ENCODE results near the gene SYNGR2. TPM values are rescaled to one million over a fixed set of nuclear protein-coding genes. Genes with fewer than 3 reads are reported as not detected.

Gene SYNGR2
- total RNA-seq, 1 donor from 2014 or later = 86.9 TPM

GRCh38 chr17:78143214-78144146 lies 24.9 kb upstream of the SYNGR2 start:
- no peak overlapping the region for H3K4me3 ChIP-seq
- intact Hi-C loops (cut with micrococcal nuclease) = no loop called here
- DNase-seq = no peak
- no peaks in the 10 kb centered on the region for H3K27me3 ChIP-seq (ENCODE audit: low read depth)
- peaks cover 42% of the 10 kb centered on the region for H3K4me1 ChIP-seq
- no peaks in the 10 kb centered on the region for H3K9me3 ChIP-seq (replicated peaks)
- TF ChIP-seq, protein P1, sequence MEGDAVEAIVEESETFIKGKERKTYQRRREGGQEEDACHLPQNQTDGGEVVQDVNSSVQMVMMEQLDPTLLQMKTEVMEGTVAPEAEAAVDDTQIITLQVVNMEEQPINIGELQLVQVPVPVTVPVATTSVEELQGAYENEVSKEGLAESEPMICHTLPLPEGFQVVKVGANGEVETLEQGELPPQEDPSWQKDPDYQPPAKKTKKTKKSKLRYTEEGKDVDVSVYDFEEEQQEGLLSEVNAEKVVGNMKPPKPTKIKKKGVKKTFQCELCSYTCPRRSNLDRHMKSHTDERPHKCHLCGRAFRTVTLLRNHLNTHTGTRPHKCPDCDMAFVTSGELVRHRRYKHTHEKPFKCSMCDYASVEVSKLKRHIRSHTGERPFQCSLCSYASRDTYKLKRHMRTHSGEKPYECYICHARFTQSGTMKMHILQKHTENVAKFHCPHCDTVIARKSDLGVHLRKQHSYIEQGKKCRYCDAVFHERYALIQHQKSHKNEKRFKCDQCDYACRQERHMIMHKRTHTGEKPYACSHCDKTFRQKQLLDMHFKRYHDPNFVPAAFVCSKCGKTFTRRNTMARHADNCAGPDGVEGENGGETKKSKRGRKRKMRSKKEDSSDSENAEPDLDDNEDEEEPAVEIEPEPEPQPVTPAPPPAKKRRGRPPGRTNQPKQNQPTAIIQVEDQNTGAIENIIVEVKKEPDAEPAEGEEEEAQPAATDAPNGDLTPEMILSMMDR (IDR thresholded peaks at IDR 0.05; ENCODE audit: borderline replicate concordance) = no peak
- H3K27ac ChIP-seq (replicated peaks) = peak overlapping the region; percentile 90
- H3K36me3 ChIP-seq = no peaks in the 10 kb centered on the region

DNA sequence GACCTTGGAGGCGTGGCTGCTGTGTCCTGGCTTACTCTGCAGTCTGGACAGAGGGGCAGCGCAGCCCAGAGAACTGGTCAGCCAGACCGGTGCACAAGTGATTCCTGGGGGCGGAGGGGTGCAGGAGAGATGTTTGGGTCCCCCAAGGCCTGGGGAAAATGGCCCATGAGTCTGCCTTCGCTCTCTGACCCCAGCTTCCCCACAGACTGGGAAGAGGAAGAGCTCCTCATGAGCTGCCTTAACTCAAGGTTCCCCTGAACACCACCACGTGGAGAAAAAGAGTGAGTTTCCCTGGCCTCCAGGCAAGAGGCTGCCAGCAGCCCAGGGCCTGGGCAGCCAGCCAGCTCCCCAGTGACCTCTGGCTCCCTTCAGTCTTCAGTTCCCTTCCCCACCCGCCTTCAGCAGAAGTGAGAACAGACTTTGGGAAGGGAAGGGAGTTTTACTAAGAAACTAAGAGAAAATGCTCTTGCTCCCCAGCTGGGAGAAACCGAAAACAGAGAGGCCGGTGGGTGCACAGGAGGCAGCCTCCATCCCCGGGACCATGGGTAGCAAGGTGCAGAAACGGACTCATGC lies 24.1 kb upstream of the SYNGR2 start:
- peak overlapping the region; percentile 90 for H3K27ac ChIP-seq (replicated peaks)
- TF ChIP-seq, protein P1 (IDR thresholded peaks at IDR 0.05; ENCODE audit: borderline replicate concordance) = no peak

GRCh38 chr17:78144736-78145641 lies 23.4 kb upstream of the SYNGR2 start:
- no peaks in the 10 kb centered on the region for H3K36me3 ChIP-seq
- peak overlapping the region; percentile 90 for H3K27ac ChIP-seq (replicated peaks)
- H3K9me3 ChIP-seq (replicated peaks) = no peaks in the 10 kb centered on the region
- no peak for DNase-seq
- TF ChIP-seq, protein P1 (IDR thresholded peaks at IDR 0.05; ENCODE audit: borderline replicate concordance) = no peak
- intact Hi-C loops (cut with micrococcal nuclease) = no loop called here
- peaks cover 42% of the 10 kb centered on the region for H3K4me1 ChIP-seq
- no peaks in the 10 kb centered on the region for H3K27me3 ChIP-seq (ENCODE audit: low read depth)
- H3K4me3 ChIP-seq = peak overlapping the region; percentile 26

More for the DNA sequence above, 24.1 kb upstream of the SYNGR2 start:
- intact Hi-C loops (cut with micrococcal nuclease) = no loop called here
- H3K36me3 ChIP-seq = no peaks in the 10 kb centered on the region
- H3K4me3 ChIP-seq = peak overlapping the region; percentile 26
- no peaks in the 10 kb centered on the region for H3K9me3 ChIP-seq (replicated peaks)
- peak; percentile 92 for DNase-seq
- H3K27me3 ChIP-seq (ENCODE audit: low read depth) = no peaks in the 10 kb centered on the region
- peaks cover 42% of the 10 kb centered on the region for H3K4me1 ChIP-seq

DNA sequence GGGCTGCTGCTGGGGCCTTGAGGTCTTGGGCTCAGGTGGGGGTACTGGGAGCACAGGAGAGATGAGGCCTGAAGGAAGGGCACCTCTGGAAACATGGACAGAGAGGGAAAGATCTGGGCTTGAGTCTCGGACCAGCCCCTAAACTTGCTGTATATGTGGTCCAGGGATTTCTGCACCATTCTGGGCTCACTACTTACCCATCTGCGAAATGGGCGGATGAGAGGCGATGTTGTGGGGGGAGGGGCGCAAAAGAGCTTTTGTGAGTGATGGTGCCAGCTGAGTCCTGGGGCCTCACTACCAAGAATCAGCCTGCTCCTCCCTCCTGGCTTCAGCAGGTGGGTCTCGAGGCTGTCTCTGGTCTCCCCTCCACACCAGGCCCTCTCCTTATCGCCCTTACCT lies 21.9 kb upstream of the SYNGR2 start:
- DNase-seq = no peak
- H3K36me3 ChIP-seq = no peaks in the 10 kb centered on the region
- H3K4me3 ChIP-seq = no peak overlapping the region
- H3K27me3 ChIP-seq (ENCODE audit: low read depth) = no peaks in the 10 kb centered on the region
- TF ChIP-seq, protein P1 (IDR thresholded peaks at IDR 0.05; ENCODE audit: borderline replicate concordance) = no peak
- intact Hi-C loops (cut with micrococcal nuclease) = no loop called here
- H3K4me1 ChIP-seq = peaks cover 37% of the 10 kb centered on the region
- no peaks in the 10 kb centered on the region for H3K9me3 ChIP-seq (replicated peaks)
- no peak overlapping the region for H3K27ac ChIP-seq (replicated peaks)

DNA sequence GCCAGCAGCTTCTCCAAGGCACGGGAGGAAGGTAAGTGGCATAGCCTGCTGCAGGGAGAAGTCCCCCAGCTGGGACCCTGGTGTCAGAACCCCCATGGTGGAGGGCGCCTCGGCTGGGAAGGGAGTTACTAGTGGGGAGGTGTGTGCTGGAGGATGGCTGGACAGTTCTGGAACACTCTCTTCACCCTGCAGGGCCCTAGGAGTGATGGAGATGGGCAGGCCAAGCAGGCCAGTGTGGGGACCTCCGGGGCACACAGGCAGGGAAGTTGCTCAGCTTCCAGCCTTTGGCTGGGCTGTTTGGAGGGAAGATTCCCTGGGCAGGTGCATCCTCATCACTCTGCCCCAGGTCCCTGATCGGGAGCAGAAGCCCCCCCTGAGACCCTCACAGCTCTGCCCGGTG lies 21.5 kb upstream of the SYNGR2 start:
- intact Hi-C loops (cut with micrococcal nuclease) = no loop called here
- Histone ChIP-seq H3K27me3 (ENCODE audit: low read depth) (no peaks in the 10 kb centered on the region), H3K4me3 (no peak overlapping the region), H3K36me3 (no peaks in the 10 kb centered on the region), H3K9me3 (replicated peaks) (no peaks in the 10 kb centered on the region), H3K4me1 (peaks cover 35% of the 10 kb centered on the region), H3K27ac (replicated peaks) (no peak overlapping the region)
- no peak for DNase-seq
- TF ChIP-seq, protein P1 (IDR thresholded peaks at IDR 0.05; ENCODE audit: borderline replicate concordance) = no peak
